ENCODE results near the gene TACC3.

The TACC3 gene

GRCh38 chr4:1793940-1794808 lies 72.9 kb downstream of the TACC3 start:
- no peak for DNase-seq (ENCODE audit: low read depth)
